ENCODE measurements around the gene FTL. TPM values are rescaled to one million over a fixed set of nuclear protein-coding genes. Genes with fewer than 3 reads are reported as not detected.

FTL gene
- total RNA-seq, 1 experiment from 2014 or later = 1,245 TPM

GRCh38 chr19:48934837-48935236 lies 30.3 kb upstream of the FTL start:
- H2BK15ac ChIP-seq (ENCODE audit: low read depth, low read length) = no peak overlapping the region
- Mint-ChIP-seq H3K4me3 (peak overlapping the region in 1 of 2 experiments; percentile 90; a peak in 1 of 5 replicates), H3K36me3 (ENCODE audit: insufficient read depth in 1 of 3, low read depth in 3 of 3) (peaks cover 0 to 9% (median 4%) of the 10 kb centered on the region in 3 experiments; a peak in 3 of 7 replicates), H3K9me3 (no peaks in the 10 kb centered on the region; a peak in 1 of 5 replicates), H3K27ac (no peak overlapping the region; a peak in 1 of 7 replicates), H3K4me1 (peaks cover 12 to 20% of the 10 kb centered on the region in 2 experiments), H3K27me3 (ENCODE audit: low read depth) (peaks cover 40% of the 10 kb centered on the region)
- H3K79me1 ChIP-seq (ENCODE audit: insufficient read depth, low read depth, low read length, poor library complexity, severe bottlenecking) = no peaks in the 10 kb centered on the region
- H2AFZ ChIP-seq (ENCODE audit: low read length) = no peak overlapping the region
- no peak overlapping the region for H3K18ac ChIP-seq (ENCODE audit: insufficient read length, low read depth, low read length)
- H4K91ac ChIP-seq (ENCODE audit: insufficient read length, low read depth, low read length) = no peak overlapping the region
- H2BK120ac ChIP-seq (ENCODE audit: low read depth, low read length, poor library complexity, severe bottlenecking) = no peak overlapping the region
- H2BK20ac ChIP-seq (ENCODE audit: low read depth, low read length, poor library complexity, severe bottlenecking) = no peak overlapping the region
- H2BK12ac ChIP-seq (ENCODE audit: insufficient read length, low read depth, low read length) = no peak overlapping the region
- no peak overlapping the region for H2BK5ac ChIP-seq (ENCODE audit: insufficient read length, low read length)
- H2AK5ac ChIP-seq (ENCODE audit: insufficient read length, low read length) = no peak overlapping the region
- no peak overlapping the region for H3K27ac ChIP-seq (ENCODE audit: insufficient read length, low read depth, low read length)
- no peak overlapping the region for H3T11ph ChIP-seq (ENCODE audit: low read length)
- no peak overlapping the region for H3K56ac ChIP-seq (ENCODE audit: insufficient read length, low read depth, low read length)
- H4K5ac ChIP-seq (ENCODE audit: insufficient read length, low read depth, low read length) = no peak overlapping the region
- H3K23me2 ChIP-seq (ENCODE audit: insufficient read length, low read depth, low read length, poor library complexity, severe bottlenecking) = peaks cover 4% of the 10 kb centered on the region
- no peak overlapping the region for H3K9ac ChIP-seq (ENCODE audit: extremely low read depth, insufficient read length, low read length)
- H3K9me3 ChIP-seq (ENCODE audit: control insufficient read depth, low read depth, low read length) = no peaks in the 10 kb centered on the region
- H3K27me3 ChIP-seq (ENCODE audit: insufficient read depth, low read length) = no peaks in the 10 kb centered on the region
- no peaks in the 10 kb centered on the region for H4K20me1 ChIP-seq (ENCODE audit: control insufficient read depth, insufficient read depth, insufficient read length)
- H3K4me2 ChIP-seq (ENCODE audit: insufficient read depth, insufficient read length, low read length) = no peak overlapping the region
- no peaks in the 10 kb centered on the region for H3K79me2 ChIP-seq (ENCODE audit: insufficient read depth, low read length)
- no peak overlapping the region for H3K14ac ChIP-seq (ENCODE audit: insufficient read depth, low read length)
- no peak overlapping the region for H3K23ac ChIP-seq (ENCODE audit: insufficient read length, low read depth, low read length)
- DNase-seq = peak; percentile 55
- no peak overlapping the region for H4K8ac ChIP-seq (replicated peaks; ENCODE audit: insufficient read length, low read depth, low read length)
- H3K4me1 ChIP-seq (ENCODE audit: insufficient read depth, low read length) = no peaks in the 10 kb centered on the region
- TF ChIP-seq, protein P1, sequence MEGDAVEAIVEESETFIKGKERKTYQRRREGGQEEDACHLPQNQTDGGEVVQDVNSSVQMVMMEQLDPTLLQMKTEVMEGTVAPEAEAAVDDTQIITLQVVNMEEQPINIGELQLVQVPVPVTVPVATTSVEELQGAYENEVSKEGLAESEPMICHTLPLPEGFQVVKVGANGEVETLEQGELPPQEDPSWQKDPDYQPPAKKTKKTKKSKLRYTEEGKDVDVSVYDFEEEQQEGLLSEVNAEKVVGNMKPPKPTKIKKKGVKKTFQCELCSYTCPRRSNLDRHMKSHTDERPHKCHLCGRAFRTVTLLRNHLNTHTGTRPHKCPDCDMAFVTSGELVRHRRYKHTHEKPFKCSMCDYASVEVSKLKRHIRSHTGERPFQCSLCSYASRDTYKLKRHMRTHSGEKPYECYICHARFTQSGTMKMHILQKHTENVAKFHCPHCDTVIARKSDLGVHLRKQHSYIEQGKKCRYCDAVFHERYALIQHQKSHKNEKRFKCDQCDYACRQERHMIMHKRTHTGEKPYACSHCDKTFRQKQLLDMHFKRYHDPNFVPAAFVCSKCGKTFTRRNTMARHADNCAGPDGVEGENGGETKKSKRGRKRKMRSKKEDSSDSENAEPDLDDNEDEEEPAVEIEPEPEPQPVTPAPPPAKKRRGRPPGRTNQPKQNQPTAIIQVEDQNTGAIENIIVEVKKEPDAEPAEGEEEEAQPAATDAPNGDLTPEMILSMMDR (conservative IDR thresholded peaks at IDR 0.05) = peak; percentile 48; the same call in 2 of the 3 replicates
- H3K4ac ChIP-seq (ENCODE audit: low read depth, low read length) = no peak overlapping the region
- no CpG with 5 or more reads among the region's 19 CpGs for WGBS (ENCODE audit: extremely low coverage, insufficient read length, low lambda C conversion rate)

Data from H9 (cell line).